HPDE6-E6E7 (cell line): Measurements from ENCODE around the gene UBLCP1.

Experiments used
- DNase-seq: peaks from one replicate; pipeline ENCODE4 v3.0.0; 2011; ENCODE audit warnings: missing footprints; ENCODE audit errors: extremely low spot score

The UBLCP1 gene

GRCh38 chr5:159311063-159311462 lies 48.0 kb downstream of the UBLCP1 start:
- no peak for DNase-seq

- DNase-seq, result no peak
Observed at GRCh38 chr5:159313197-159313596, 50.1 kb downstream of the UBLCP1 start.

- peak; percentile 50 for DNase-seq
Observed at GRCh38 chr5:159316519-159317383, 53.7 kb downstream of the UBLCP1 start.

GRCh38 chr5:159317849-159318248 lies 54.8 kb downstream of the UBLCP1 start:
- DNase-seq, result no peak

- no peak for DNase-seq
Observed at GRCh38 chr5:159318448-159318847, 55.4 kb downstream of the UBLCP1 start.

- DNase-seq, result no peak
Observed at GRCh38 chr5:159319363-159319762, 56.3 kb downstream of the UBLCP1 start.

GRCh38 chr5:159319832-159320231 lies 56.7 kb downstream of the UBLCP1 start:
- DNase-seq, result no peak

- DNase-seq, result no peak
Observed at GRCh38 chr5:159322180-159322579, 59.1 kb downstream of the UBLCP1 start.

GRCh38 chr5:159324102-159324755 lies 61.1 kb downstream of the UBLCP1 start:
- DNase-seq, result no peak

GRCh38 chr5:159324986-159325385 lies 61.9 kb downstream of the UBLCP1 start:
- no peak for DNase-seq

- no peak for DNase-seq
Observed at GRCh38 chr5:159330131-159330800, 67.2 kb downstream of the UBLCP1 start, which contains the start of gene IL12B. Gene IL12B, minus strand, starts transcription at chr5:159330487. Its CDS starts 3,705 bp downstream, at chr5:159326782.

GRCh38 chr5:159331093-159331973 lies 68.2 kb downstream of the UBLCP1 start:
- peak; percentile 63 for DNase-seq

GRCh38 chr5:159332800-159333544 lies 69.9 kb downstream of the UBLCP1 start:
- DNase-seq, result no peak

- no peak for DNase-seq
Observed at GRCh38 chr5:159333545-159333925, 70.4 kb downstream of the UBLCP1 start.
